ENCODE results near the gene PTGES2.

Gene PTGES2

GRCh38 chr9:128163523-128164306, 36.2 kb upstream of the PTGES2 start:
- H3K27ac ChIP-seq (ENCODE audit: low read length), result no peak overlapping the region
- H3K36me3 ChIP-seq (ENCODE audit: control insufficient read depth, insufficient read depth, low read length), result peaks cover 11% of the 10 kb centered on the region
- no peak for DNase-seq (ENCODE audit: low read depth, low spot score)
- H3K27me3 ChIP-seq (ENCODE audit: control insufficient read depth, insufficient read depth, low read length), result no peaks in the 10 kb centered on the region
- no CpG with 5 or more reads among the region's 10 CpGs for WGBS (ENCODE audit: insufficient coverage, insufficient read length)
- 0 out of 2 replicates have a peak, but pooled peaks cover 2% of the 10 kb centered on the region for H3K4me1 ChIP-seq (ENCODE audit: control insufficient read depth, insufficient read depth, low read length)
- no peak overlapping the region for H3K4me3 ChIP-seq (ENCODE audit: low read length)
- no peaks in the 10 kb centered on the region for H3K9me3 ChIP-seq (ENCODE audit: control insufficient read depth, insufficient read depth, low read length)

- DNase-seq (ENCODE audit: low read depth, low spot score), result no peak
- no CpG with 5 or more reads among the region's 6 CpGs for WGBS (ENCODE audit: insufficient coverage, insufficient read length)
- Histone ChIP-seq H3K9me3 (ENCODE audit: control insufficient read depth, insufficient read depth, low read length) (no peaks in the 10 kb centered on the region), H3K27ac (ENCODE audit: low read length) (no peak overlapping the region), H3K36me3 (ENCODE audit: control insufficient read depth, insufficient read depth, low read length) (peaks cover 7% of the 10 kb centered on the region; the same call in 1 of the 2 replicates), H3K4me3 (ENCODE audit: low read length) (no peak overlapping the region), H3K4me1 (ENCODE audit: control insufficient read depth, insufficient read depth, low read length) (0 out of 2 replicates have a peak, but pooled peaks cover 2% of the 10 kb centered on the region), H3K27me3 (ENCODE audit: control insufficient read depth, insufficient read depth, low read length) (no peaks in the 10 kb centered on the region)
These were observed 35.5 kb upstream of the PTGES2 start for GRCh38 chr9:128163027-128163515.

- Histone ChIP-seq H3K27me3 (ENCODE audit: control insufficient read depth, insufficient read depth, low read length) (no peaks in the 10 kb centered on the region), H3K36me3 (ENCODE audit: control insufficient read depth, insufficient read depth, low read length) (peaks cover 7% of the 10 kb centered on the region; the same call in 1 of the 2 replicates), H3K4me3 (ENCODE audit: low read length) (no peak overlapping the region), H3K9me3 (ENCODE audit: control insufficient read depth, insufficient read depth, low read length) (no peaks in the 10 kb centered on the region), H3K4me1 (ENCODE audit: control insufficient read depth, insufficient read depth, low read length) (0 out of 2 replicates have a peak, but pooled peaks cover 2% of the 10 kb centered on the region), H3K27ac (ENCODE audit: low read length) (no peak overlapping the region)
- no CpG with 5 or more reads among the region's 10 CpGs for WGBS (ENCODE audit: insufficient coverage, insufficient read length)
- no peak for DNase-seq (ENCODE audit: low read depth, low spot score)
These were observed 34.9 kb upstream of the PTGES2 start for GRCh38 chr9:128162215-128163026.

GRCh38 chr9:128161215-128161902, 33.8 kb upstream of the PTGES2 start:
- DNase-seq (ENCODE audit: low read depth, low spot score), result no peak
- H3K27ac ChIP-seq (ENCODE audit: low read length), result no peak overlapping the region

GRCh38 chr9:128160603-128160987, 33.1 kb upstream of the PTGES2 start:
- Histone ChIP-seq H3K9me3 (ENCODE audit: control insufficient read depth, insufficient read depth, low read length) (no peaks in the 10 kb centered on the region), H3K36me3 (ENCODE audit: control insufficient read depth, insufficient read depth, low read length) (no peaks in the 10 kb centered on the region; the same call in 1 of the 2 replicates), H3K27ac (ENCODE audit: low read length) (no peak overlapping the region), H3K4me3 (ENCODE audit: low read length) (peak overlapping the region; percentile 74), H3K27me3 (ENCODE audit: control insufficient read depth, insufficient read depth, low read length) (no peaks in the 10 kb centered on the region), H3K4me1 (ENCODE audit: control insufficient read depth, insufficient read depth, low read length) (0 out of 2 replicates have a peak, but pooled peaks cover 2% of the 10 kb centered on the region)
- DNase-seq (ENCODE audit: low read depth, low spot score), result no peak
- no CpG with 5 or more reads among the region's 23 CpGs for WGBS (ENCODE audit: insufficient coverage, insufficient read length)

More at GRCh38 chr9:128161215-128161902, 33.8 kb upstream of the PTGES2 start:
- Histone ChIP-seq H3K9me3 (ENCODE audit: control insufficient read depth, insufficient read depth, low read length) (no peaks in the 10 kb centered on the region), H3K4me3 (ENCODE audit: low read length) (no peak overlapping the region), H3K4me1 (ENCODE audit: control insufficient read depth, insufficient read depth, low read length) (0 out of 2 replicates have a peak, but pooled peaks cover 2% of the 10 kb centered on the region), H3K27me3 (ENCODE audit: control insufficient read depth, insufficient read depth, low read length) (no peaks in the 10 kb centered on the region), H3K36me3 (ENCODE audit: control insufficient read depth, insufficient read depth, low read length) (peaks cover 5% of the 10 kb centered on the region; the same call in 1 of the 2 replicates)
- no CpG with 5 or more reads among the region's 13 CpGs for WGBS (ENCODE audit: insufficient coverage, insufficient read length)

GRCh38 chr9:128159784-128160602, 32.5 kb upstream of the PTGES2 start, which contains the start of gene BBLN:
Gene BBLN, plus strand, starts transcription at chr9:128160265. Its CDS starts 143 bp downstream, at chr9:128160408.
- Histone ChIP-seq H3K27ac (ENCODE audit: low read length) (no peak within 1 kb of the TSS), H3K4me3 (ENCODE audit: low read length) (peak within 1 kb of the TSS; percentile 74), H3K27me3 (ENCODE audit: control insufficient read depth, insufficient read depth, low read length) (no peaks in the 10 kb centered on the region), H3K9me3 (ENCODE audit: control insufficient read depth, insufficient read depth, low read length) (no peaks in the 10 kb centered on the region), H3K4me1 (ENCODE audit: control insufficient read depth, insufficient read depth, low read length) (0 out of 2 replicates have a peak, but pooled peaks cover 2% of the 10 kb centered on the region), H3K36me3 (ENCODE audit: control insufficient read depth, insufficient read depth, low read length) (no peaks in the 10 kb centered on the region; the same call in 1 of the 2 replicates)
- DNase-seq (ENCODE audit: low read depth, low spot score), result peak; percentile 71
- WGBS (ENCODE audit: insufficient coverage, insufficient read length), result no CpG with 5 or more reads among the region's 77 CpGs

- H3K27ac ChIP-seq (ENCODE audit: low read length), result no peak overlapping the region
- no peaks in the 10 kb centered on the region; the same call in 1 of the 2 replicates for H3K36me3 ChIP-seq (ENCODE audit: control insufficient read depth, insufficient read depth, low read length)
- peak overlapping the region; percentile 36; the same call in 1 of the 2 replicates for H3K4me3 ChIP-seq (ENCODE audit: low read length)
- H3K4me1 ChIP-seq (ENCODE audit: control insufficient read depth, insufficient read depth, low read length), result 0 out of 2 replicates have a peak, but pooled peaks cover 2% of the 10 kb centered on the region
- no peaks in the 10 kb centered on the region for H3K9me3 ChIP-seq (ENCODE audit: control insufficient read depth, insufficient read depth, low read length)
- H3K27me3 ChIP-seq (ENCODE audit: control insufficient read depth, insufficient read depth, low read length), result no peaks in the 10 kb centered on the region
- no CpG with 5 or more reads among the region's 11 CpGs for WGBS (ENCODE audit: insufficient coverage, insufficient read length)
- no peak for DNase-seq (ENCODE audit: low read depth, low spot score)
These were observed 31.9 kb upstream of the PTGES2 start for GRCh38 chr9:128159522-128159783.

GRCh38 chr9:128155736-128156500, 28.4 kb upstream of the PTGES2 start:
- H3K4me3 ChIP-seq (ENCODE audit: low read length), result no peak overlapping the region
- no peaks in the 10 kb centered on the region for H3K9me3 ChIP-seq (ENCODE audit: control insufficient read depth, insufficient read depth, low read length)
- DNase-seq (ENCODE audit: low read depth, low spot score), result no peak
- H3K36me3 ChIP-seq (ENCODE audit: control insufficient read depth, insufficient read depth, low read length), result no peaks in the 10 kb centered on the region
- no peaks in the 10 kb centered on the region for H3K27me3 ChIP-seq (ENCODE audit: control insufficient read depth, insufficient read depth, low read length)
- no CpG with 5 or more reads among the region's 7 CpGs for WGBS (ENCODE audit: insufficient coverage, insufficient read length)
- 0 out of 2 replicates have a peak, but pooled peaks cover 2% of the 10 kb centered on the region for H3K4me1 ChIP-seq (ENCODE audit: control insufficient read depth, insufficient read depth, low read length)
- H3K27ac ChIP-seq (ENCODE audit: low read length), result no peak overlapping the region

All from iPS DF 6.9 (cell line).